ENCODE measurements around the gene RPL10.

DNA sequence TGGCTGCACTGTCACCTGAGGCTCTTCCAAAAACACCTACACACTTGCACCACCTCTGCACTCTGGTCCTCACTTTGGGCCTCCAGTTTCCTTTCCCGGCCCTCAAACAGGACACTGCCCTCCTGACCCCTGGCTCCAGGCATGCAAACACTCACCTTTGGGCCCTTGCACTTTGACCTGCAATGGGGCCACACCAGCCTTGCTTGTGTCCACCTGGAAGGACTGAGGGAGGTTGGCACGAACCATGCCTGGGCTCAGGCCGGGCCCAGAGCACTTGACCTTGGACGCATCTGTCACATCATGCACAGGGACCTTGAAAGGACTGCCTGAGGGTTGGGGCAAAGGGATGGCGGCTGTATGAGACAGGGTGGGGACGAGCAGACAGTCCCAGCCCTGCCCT is 39.3 kb upstream of the RPL10 start:
- TF ChIP-seq, protein P1, sequence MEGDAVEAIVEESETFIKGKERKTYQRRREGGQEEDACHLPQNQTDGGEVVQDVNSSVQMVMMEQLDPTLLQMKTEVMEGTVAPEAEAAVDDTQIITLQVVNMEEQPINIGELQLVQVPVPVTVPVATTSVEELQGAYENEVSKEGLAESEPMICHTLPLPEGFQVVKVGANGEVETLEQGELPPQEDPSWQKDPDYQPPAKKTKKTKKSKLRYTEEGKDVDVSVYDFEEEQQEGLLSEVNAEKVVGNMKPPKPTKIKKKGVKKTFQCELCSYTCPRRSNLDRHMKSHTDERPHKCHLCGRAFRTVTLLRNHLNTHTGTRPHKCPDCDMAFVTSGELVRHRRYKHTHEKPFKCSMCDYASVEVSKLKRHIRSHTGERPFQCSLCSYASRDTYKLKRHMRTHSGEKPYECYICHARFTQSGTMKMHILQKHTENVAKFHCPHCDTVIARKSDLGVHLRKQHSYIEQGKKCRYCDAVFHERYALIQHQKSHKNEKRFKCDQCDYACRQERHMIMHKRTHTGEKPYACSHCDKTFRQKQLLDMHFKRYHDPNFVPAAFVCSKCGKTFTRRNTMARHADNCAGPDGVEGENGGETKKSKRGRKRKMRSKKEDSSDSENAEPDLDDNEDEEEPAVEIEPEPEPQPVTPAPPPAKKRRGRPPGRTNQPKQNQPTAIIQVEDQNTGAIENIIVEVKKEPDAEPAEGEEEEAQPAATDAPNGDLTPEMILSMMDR (IDR thresholded peaks at IDR 0.05), result no peak
- TF ChIP-seq EP300 (IDR thresholded peaks at IDR 0.05), result no peak
